ENCODE results near the gene CDIP1. TPM values are rescaled to one million over a fixed set of nuclear protein-coding genes. Genes with fewer than 3 reads are reported as not detected.
"Not testable (repeated sequence)": the region's sequence is repeated elsewhere in the genome, so short reads cannot be mapped to it uniquely, and the experiment has no call there.

The CDIP1 gene
- 10 to 100 TPM; 24.5 to 28.2 TPM for total RNA-seq

- H3K4me3 Mint-ChIP-seq, result peak within 1 kb of the TSS; percentile 76
- ATAC-seq, result peak; percentile 92 to 95
- peak; percentile 95 for DNase-seq (ENCODE audit: low spot score)
- peaks cover 5% of the 10 kb centered on the region for H3K36me3 Mint-ChIP-seq
- no peaks in the 10 kb centered on the region for H3K27me3 Mint-ChIP-seq
- peaks cover 31% of the 10 kb centered on the region in 2 donors for H3K4me1 Mint-ChIP-seq (ENCODE audit: low read depth in 2 of 2)
- H3K27ac Mint-ChIP-seq, result peak within 1 kb of the TSS; percentile 37 to 82
- H3K9me3 Mint-ChIP-seq, result no peaks in the 10 kb centered on the region
Observed at GRCh38 chr16:4538350-4539235, at the start of gene CDIP1. Gene CDIP1 (minus strand): TSS chr16:4538773. CDS start chr16:4514130, 24,643 bp downstream.

DNA sequence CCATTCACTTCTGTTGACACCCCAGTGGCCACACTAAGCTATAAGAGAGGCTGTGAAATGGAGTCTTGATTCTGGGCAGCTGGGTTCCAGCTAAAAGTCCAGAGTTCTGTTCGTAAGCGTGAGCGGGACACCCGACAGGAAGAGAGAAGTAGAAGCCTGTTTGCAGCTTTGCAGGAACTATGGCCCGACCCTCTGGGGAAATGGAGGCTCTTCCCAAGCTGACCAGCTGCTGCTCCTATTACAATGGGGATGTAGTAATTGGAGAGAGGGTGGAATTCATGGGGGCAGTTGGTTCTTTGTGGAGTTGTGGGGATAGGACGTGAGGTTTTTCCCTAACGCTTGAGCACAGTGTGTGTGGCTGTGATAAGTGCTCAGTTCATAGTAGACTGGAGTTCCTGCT is 47.7 kb upstream of the CDIP1 start:
- DNase-seq (ENCODE audit: low spot score), result no peak
- H3K4me1 Mint-ChIP-seq (ENCODE audit: low read depth in 2 of 2), result peaks cover 0 to 3% of the 10 kb centered on the region in 2 donors
- H3K36me3 Mint-ChIP-seq, result no peaks in the 10 kb centered on the region
- no peaks in the 10 kb centered on the region for H3K9me3 Mint-ChIP-seq
- H3K4me3 Mint-ChIP-seq, result no peak overlapping the region
- no peak overlapping the region for H3K27ac Mint-ChIP-seq
- ATAC-seq, result no peak
- peaks cover 4 to 7% of the 10 kb centered on the region in 2 donors for H3K27me3 Mint-ChIP-seq

DNA sequence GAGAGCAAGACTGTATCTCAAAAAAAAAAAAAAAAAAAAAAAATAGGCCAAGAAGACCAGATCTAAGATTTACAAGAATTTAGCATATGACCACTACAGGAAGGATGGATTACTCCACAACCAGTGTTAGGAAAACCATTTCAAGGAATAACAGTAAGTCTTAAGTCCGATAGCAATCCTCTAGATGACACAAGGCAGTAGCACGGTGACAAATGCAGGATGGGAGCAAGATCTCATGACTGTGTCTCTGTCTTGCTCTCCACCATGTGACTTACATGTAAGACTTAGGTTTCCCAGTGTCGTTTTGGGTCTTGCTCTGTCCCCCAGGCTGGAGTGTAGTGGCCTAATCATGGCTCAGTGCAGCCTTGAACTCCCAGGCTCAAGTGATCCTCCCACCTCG is 45.3 kb upstream of the CDIP1 start:
- Mint-ChIP-seq H3K27me3 (peaks cover 4 to 7% of the 10 kb centered on the region in 2 donors), H3K36me3 (no peaks in the 10 kb centered on the region), H3K4me3 (no peak overlapping the region), H3K4me1 (ENCODE audit: low read depth in 2 of 2) (peaks cover 0 to 3% of the 10 kb centered on the region in 2 donors), H3K27ac (no peak overlapping the region), H3K9me3 (no peaks in the 10 kb centered on the region)
- no peak for ATAC-seq
- no peak for DNase-seq (ENCODE audit: low spot score)

DNA sequence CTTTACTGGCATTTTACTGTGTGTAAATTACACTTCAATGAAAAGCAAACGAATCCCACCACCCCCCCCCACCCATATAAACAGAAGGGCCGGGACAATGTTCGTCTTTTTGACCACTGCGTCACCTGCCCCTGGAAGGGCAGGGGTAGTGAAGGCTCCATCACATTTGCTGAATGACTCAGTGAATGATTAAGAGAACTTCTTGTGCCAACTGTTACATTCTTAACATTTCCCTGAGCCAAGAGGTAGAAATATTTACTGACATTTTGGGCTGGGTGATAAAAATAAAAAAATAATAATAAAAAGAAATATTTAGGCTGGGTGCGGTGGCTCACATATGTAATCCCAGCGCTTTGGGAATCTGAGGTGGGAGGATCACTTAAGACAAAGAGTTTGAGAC is 41.7 kb upstream of the CDIP1 start:
- no peak for DNase-seq (ENCODE audit: low spot score)
- H3K36me3 Mint-ChIP-seq, result no peaks in the 10 kb centered on the region
- no peak for ATAC-seq
- H3K4me3 Mint-ChIP-seq, result no peak overlapping the region
- H3K27ac Mint-ChIP-seq, result no peak overlapping the region
- H3K27me3 Mint-ChIP-seq, result no peaks in the 10 kb centered on the region
- no peaks in the 10 kb centered on the region for H3K4me1 Mint-ChIP-seq (ENCODE audit: low read depth in 2 of 2)
- H3K9me3 Mint-ChIP-seq, result no peaks in the 10 kb centered on the region

- DNase-seq (ENCODE audit: low spot score), result no peak
- H3K9me3 Mint-ChIP-seq, result no peaks in the 10 kb centered on the region
- no peak overlapping the region for H3K4me3 Mint-ChIP-seq
- no peaks in the 10 kb centered on the region for H3K36me3 Mint-ChIP-seq
- no peaks in the 10 kb centered on the region for H3K27me3 Mint-ChIP-seq
- no peak overlapping the region for H3K27ac Mint-ChIP-seq
- no peaks in the 10 kb centered on the region for H3K4me1 Mint-ChIP-seq (ENCODE audit: low read depth in 2 of 2)
- no peak for ATAC-seq
Observed at GRCh38 chr16:4578961-4579530, 40.5 kb upstream of the CDIP1 start.

GRCh38 chr16:4576008-4576407 is 37.4 kb upstream of the CDIP1 start:
- Mint-ChIP-seq H3K4me1 (ENCODE audit: low read depth in 2 of 2) (no peaks in the 10 kb centered on the region), H3K27ac (no peak overlapping the region), H3K36me3 (no peaks in the 10 kb centered on the region), H3K4me3 (no peak overlapping the region), H3K9me3 (no peaks in the 10 kb centered on the region), H3K27me3 (no peaks in the 10 kb centered on the region)
- no peak for ATAC-seq
- no peak for DNase-seq (ENCODE audit: low spot score)

GRCh38 chr16:4574919-4575705 is 36.5 kb upstream of the CDIP1 start:
- Mint-ChIP-seq H3K4me1 (ENCODE audit: low read depth in 2 of 2) (no peaks in the 10 kb centered on the region), H3K9me3 (no peaks in the 10 kb centered on the region), H3K27ac (no peak overlapping the region), H3K4me3 (no peak overlapping the region), H3K36me3 (no peaks in the 10 kb centered on the region), H3K27me3 (no peaks in the 10 kb centered on the region)
- DNase-seq (ENCODE audit: low spot score) (no peak), ATAC-seq (peak in 1 of 2 donors; percentile 9)

GRCh38 chr16:4573926-4574325 is 35.4 kb upstream of the CDIP1 start:
- H3K36me3 Mint-ChIP-seq, result not testable (repeated sequence)

DNA sequence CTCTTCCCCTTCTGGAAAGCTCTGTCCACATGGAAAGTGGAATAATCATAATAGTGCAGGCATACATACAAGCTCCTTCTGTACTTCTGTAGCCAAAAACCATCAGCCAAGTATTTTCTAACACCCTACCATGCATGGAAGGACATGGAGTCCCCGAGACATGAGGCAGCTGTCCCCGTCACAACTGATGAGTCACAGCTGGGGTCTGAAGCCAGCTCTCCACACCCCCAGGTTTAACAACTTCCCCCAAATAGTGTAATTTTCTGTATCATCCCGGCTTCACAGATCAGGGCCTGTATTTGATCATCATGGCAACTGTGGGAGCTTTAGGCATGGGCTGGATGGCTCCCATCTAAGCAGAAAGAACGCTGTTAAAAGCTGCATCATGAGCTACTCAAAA is 34.1 kb upstream of the CDIP1 start:
- no peaks in the 10 kb centered on the region for H3K36me3 Mint-ChIP-seq
- ATAC-seq (no peak), DNase-seq (ENCODE audit: low spot score) (no peak)
- H3K9me3 Mint-ChIP-seq, result no peaks in the 10 kb centered on the region
- no peaks in the 10 kb centered on the region for H3K27me3 Mint-ChIP-seq
- no peak overlapping the region for H3K4me3 Mint-ChIP-seq
- no peaks in the 10 kb centered on the region for H3K4me1 Mint-ChIP-seq (ENCODE audit: low read depth in 2 of 2)
- H3K27ac Mint-ChIP-seq, result no peak overlapping the region

More at GRCh38 chr16:4573926-4574325, 35.4 kb upstream of the CDIP1 start:
- H3K4me3 Mint-ChIP-seq; H3K27me3 Mint-ChIP-seq; ATAC-seq; H3K9me3 Mint-ChIP-seq; H3K27ac Mint-ChIP-seq; H3K4me1 Mint-ChIP-seq (ENCODE audit: low read depth in 2 of 2); DNase-seq (ENCODE audit: low spot score): not testable (repeated sequence)

DNA sequence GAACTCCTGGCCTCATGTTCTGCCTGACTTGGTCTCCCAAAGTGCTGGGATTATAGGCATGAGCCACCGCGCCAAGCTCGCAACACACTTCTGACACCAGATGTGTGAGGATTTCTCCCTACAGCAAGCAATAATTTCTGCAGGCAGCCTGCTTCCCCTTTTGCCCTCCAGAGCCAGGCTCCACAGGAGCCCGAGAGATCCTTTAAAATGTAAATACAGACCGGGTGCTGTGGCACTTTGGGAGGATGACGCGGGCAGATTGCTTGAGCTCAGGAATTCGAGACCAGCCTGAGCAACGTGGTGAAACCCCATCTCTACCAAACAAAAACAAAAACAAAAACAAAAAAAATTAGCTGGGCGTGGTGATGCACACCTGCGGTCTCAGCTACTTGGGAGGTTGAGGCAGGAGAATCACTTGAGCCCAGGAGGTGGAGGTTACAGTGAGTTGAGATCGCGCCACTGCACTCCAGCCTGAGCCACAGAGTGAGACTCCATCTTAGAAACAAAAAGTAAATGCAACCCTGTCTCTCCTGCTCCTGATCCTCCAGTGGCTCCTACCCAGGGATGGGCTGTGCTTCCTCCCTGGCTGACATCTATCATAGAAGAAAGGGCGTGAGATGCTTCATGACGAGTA is 32.2 kb upstream of the CDIP1 start:
- H3K4me1 Mint-ChIP-seq (ENCODE audit: low read depth in 2 of 2), result peaks cover 0 to 12% of the 10 kb centered on the region in 2 donors
- no peak for ATAC-seq
- DNase-seq (ENCODE audit: low spot score), result no peak
- no peak overlapping the region for H3K4me3 Mint-ChIP-seq
- H3K27me3 Mint-ChIP-seq, result no peaks in the 10 kb centered on the region
- no peaks in the 10 kb centered on the region for H3K36me3 Mint-ChIP-seq
- H3K9me3 Mint-ChIP-seq, result no peaks in the 10 kb centered on the region
- no peak overlapping the region for H3K27ac Mint-ChIP-seq

DNA sequence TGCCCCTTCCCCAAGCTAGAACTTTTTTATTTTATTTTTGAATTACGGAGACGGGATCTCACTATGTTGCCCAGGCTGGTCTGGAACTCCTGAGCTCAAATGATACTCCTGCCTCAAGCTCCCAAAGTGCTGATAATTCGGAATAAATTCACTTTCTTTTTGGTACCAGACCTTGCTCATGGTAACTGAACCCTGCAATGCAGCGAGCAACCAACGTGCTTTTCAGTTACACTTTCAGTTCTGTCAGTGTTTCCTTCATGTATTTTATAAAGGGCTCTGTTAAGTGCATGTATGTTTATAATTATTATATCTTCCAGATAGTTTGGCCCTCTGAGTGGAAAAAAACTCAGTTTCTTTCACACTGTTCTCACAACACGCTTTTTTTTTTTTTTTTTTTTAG is 31.5 kb upstream of the CDIP1 start:
- peak overlapping the region in 1 of 2 donors; percentile 25 for H3K27ac Mint-ChIP-seq
- no peaks in the 10 kb centered on the region for H3K9me3 Mint-ChIP-seq
- H3K36me3 Mint-ChIP-seq, result no peaks in the 10 kb centered on the region
- no peak for DNase-seq (ENCODE audit: low spot score)
- peaks cover 0 to 12% of the 10 kb centered on the region in 2 donors for H3K4me1 Mint-ChIP-seq (ENCODE audit: low read depth in 2 of 2)
- no peak overlapping the region for H3K4me3 Mint-ChIP-seq
- ATAC-seq, result no peak
- H3K27me3 Mint-ChIP-seq, result no peaks in the 10 kb centered on the region

DNA sequence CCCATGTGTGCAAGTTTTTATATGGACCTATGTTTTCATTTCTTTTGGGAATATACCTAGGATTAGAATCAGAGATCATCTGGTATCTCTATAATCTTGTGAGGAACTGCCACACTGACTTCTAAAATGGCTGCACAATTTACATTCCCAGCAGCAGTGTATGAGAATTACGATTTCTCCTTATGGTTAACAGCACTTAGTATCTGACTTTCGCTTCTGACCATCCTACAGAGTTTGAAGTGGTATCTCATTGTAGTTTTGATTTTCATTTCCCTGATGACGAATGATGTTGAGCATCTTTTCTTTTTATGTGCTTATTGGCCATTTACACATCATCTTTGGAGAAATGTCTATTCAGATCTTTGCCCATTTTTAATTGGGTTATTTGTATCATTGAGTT is 27.6 kb upstream of the CDIP1 start:
- ATAC-seq (no peak), DNase-seq (ENCODE audit: low spot score) (no peak)
- Mint-ChIP-seq H3K36me3 (no peaks in the 10 kb centered on the region), H3K4me3 (peak overlapping the region; percentile 22), H3K4me1 (ENCODE audit: low read depth in 2 of 2) (peaks cover 0 to 12% of the 10 kb centered on the region in 2 donors), H3K27me3 (no peaks in the 10 kb centered on the region), H3K9me3 (no peaks in the 10 kb centered on the region), H3K27ac (no peak overlapping the region)

DNA sequence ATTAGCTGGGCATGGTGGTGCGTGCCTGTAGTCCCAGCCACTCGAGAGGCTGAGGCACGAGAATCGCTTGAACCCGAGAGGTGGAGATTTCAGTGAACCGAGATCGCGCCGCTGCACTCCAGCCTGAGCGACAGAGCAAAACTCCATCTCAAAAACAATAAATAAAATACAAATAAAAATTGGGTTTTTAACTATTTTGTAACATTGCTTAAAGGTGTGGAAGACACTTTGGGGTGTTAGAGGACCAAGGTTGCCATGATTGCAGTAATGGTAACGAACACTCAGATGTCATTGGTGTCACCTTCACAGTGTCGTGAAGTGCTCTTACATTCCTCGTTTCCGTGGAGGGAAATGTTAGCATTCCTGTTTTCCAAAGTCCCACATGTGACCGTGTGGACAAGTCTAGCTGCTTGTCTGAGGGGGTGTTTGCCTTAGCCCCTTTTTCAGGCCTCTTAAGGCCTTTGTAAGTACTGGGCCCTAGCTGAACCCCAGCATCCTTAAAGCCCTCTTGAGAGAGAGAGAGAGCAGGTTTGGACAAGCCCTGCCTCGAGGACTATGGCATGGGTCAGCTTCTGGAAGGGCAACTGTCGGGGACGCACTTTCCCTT is 26.2 kb upstream of the CDIP1 start:
- DNase-seq (ENCODE audit: low spot score) (no peak), ATAC-seq (no peak)
- no peak overlapping the region for H3K27ac Mint-ChIP-seq
- no peak overlapping the region for H3K4me3 Mint-ChIP-seq
- no peaks in the 10 kb centered on the region for H3K36me3 Mint-ChIP-seq
- H3K27me3 Mint-ChIP-seq, result no peaks in the 10 kb centered on the region
- H3K4me1 Mint-ChIP-seq (ENCODE audit: low read depth in 2 of 2), result peaks cover 0 to 12% of the 10 kb centered on the region in 2 donors
- H3K9me3 Mint-ChIP-seq, result no peaks in the 10 kb centered on the region

Data from natural killer cell treated with Interleukin-12 subunit alpha and Interleukin-12 subunit beta and Interleukin-15 and Interleukin-18, amount 100 ng/mL, for 72 hours (primary cell).